Common myeloid progenitor, CD34-positive (primary cell): ENCODE measurements around the gene HSF4.

Experiments
- CTCF ChIA-PET: fragments of 350-600 bp; sonication (Branson Sonifier 250); formaldehyde crosslinking; loops from one replicate; lab custom pipeline; 2021; ENCODE audit warnings: antibody characterized with exemption; lab: Charles Lee
- POLR2A ChIA-PET: fragments of 350-600 bp; sonication (Branson Sonifier 250); formaldehyde crosslinking; loops from one replicate; lab custom pipeline; 2021; ENCODE audit warnings: antibody characterized with exemption; lab: Charles Lee
- DNase-seq, 3 donors: peaks; one replicate each; pipeline versions ENCODE4 v3.0.0 to v3.0.0-alpha.2; 2013
- H3K27ac ChIP-seq, 2 experiments: 1 replicate in 1 of 2; 2 replicates in 1 of 2; pipeline ENCODE4 v1.7.0; 2013; ENCODE audit warnings: inconsistent platforms in 2 of 2, low read length in 2 of 2, mild to moderate bottlenecking in 2 of 2, low read depth in 1 of 2, moderate library complexity in 1 of 2; ENCODE audit not compliant: severe bottlenecking in 2 of 2, insufficient read depth in 1 of 2, poor library complexity in 1 of 2
- H3K27me3 ChIP-seq, 5 experiments: replicated peaks in 2 of 5; 1 replicate in 3 of 5; 2 replicates in 2 of 5; pipeline versions ENCODE4 v1.6.1 to v1.7.0; 2013; ENCODE audit warnings: low read length in 4 of 5, mild to moderate bottlenecking in 2 of 5, moderate library complexity in 2 of 5, inconsistent platforms in 1 of 5; ENCODE audit not compliant: insufficient read depth in 5 of 5, control insufficient read depth in 4 of 5
- H3K36me3 ChIP-seq, 4 experiments: 1 replicate in 2 of 4; 2 replicates in 2 of 4; pipeline versions ENCODE4 v1.6.1 to v1.7.0; 2013; ENCODE audit warnings: low read length in 3 of 4, control low read depth in 1 of 4, mild to moderate bottlenecking in 1 of 4; ENCODE audit not compliant: control insufficient read depth in 4 of 4, insufficient read depth in 4 of 4
- H3K4me1 ChIP-seq, 4 experiments: 1 replicate in 3 of 4; 2 replicates in 1 of 4; pipeline versions ENCODE4 v1.6.1 to v1.7.1; 2013; ENCODE audit warnings: low read length in 3 of 4, mild to moderate bottlenecking in 3 of 4, control low read depth in 1 of 4, inconsistent platforms in 1 of 4, moderate library complexity in 1 of 4; ENCODE audit not compliant: control insufficient read depth in 4 of 4, insufficient read depth in 4 of 4; ENCODE audit errors: control extremely low read depth in 1 of 4
- H3K4me3 ChIP-seq, 7 experiments: 1 replicate in 4 of 7; 2 replicates in 3 of 7; pipeline versions ENCODE4 v1.5.1 to v1.7.0; 2013; ENCODE audit warnings: mild to moderate bottlenecking in 7 of 7, low read length in 6 of 7, moderate library complexity in 6 of 7, inconsistent platforms in 2 of 7, low read depth in 2 of 7, control low read depth in 1 of 7; ENCODE audit not compliant: insufficient read depth in 4 of 7, control insufficient read depth in 1 of 7; ENCODE audit errors: extremely low read depth in 1 of 7
- H3K9me3 ChIP-seq, 5 experiments: 1 replicate in 4 of 5; 2 replicates in 1 of 5; pipeline versions ENCODE4 v1.6.1 to v1.7.1; 2013; ENCODE audit warnings: low read length in 4 of 5, mild to moderate bottlenecking in 2 of 5, inconsistent platforms in 1 of 5, low read depth in 1 of 5, moderate library complexity in 1 of 5; ENCODE audit not compliant: control insufficient read depth in 4 of 5, insufficient read depth in 2 of 5; ENCODE audit errors: control extremely low read depth in 1 of 5
- WGBS: methylation state at CpG from one replicate; pipeline ENCODE4 v1.1.5; 2013; ENCODE audit not compliant: insufficient coverage; 5-methylcytosine and 5-hydroxymethylcytosine counted together

The HSF4 gene

DNA sequence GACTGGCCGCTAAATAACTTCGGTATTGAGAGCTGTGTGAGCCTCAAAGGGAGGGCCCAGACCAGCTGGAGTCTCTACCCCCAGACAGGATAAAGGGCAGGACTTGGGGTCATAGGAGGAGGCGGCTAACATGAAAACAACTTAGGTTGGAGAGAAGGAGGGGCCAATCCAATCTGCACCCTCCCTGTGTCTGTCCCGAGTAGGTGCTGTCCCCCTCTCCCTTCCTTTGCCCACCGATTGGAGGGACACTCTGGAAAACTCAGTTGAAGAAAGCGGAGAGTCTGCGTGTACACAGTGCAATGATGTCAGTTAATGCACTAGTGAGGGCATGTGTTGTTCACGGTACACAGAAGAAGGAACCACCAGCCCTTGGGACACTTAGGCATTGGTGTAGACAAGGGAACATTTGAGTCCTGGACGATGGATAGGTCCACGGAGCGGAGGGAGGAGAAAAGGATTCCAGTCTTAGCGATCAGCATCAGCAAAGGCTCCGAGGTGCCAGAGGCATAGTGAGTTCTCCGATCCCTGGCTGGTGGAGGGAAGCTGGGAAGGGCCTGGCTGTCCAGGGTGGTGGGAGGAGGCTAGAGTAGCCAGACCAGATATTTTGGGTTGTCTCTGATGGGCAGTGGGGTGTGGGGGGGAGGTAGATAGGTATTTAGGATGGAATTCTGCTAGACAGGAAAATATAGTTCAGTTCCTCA, 6.6 kb downstream of the HSF4 start:
- H3K4me3 ChIP-seq, result peak overlapping the region in 4 of 7 experiments; percentile 8 to 66 (median 48)
- 64% methylated on average over 9 of the region's 14 CpGs for WGBS

DNA sequence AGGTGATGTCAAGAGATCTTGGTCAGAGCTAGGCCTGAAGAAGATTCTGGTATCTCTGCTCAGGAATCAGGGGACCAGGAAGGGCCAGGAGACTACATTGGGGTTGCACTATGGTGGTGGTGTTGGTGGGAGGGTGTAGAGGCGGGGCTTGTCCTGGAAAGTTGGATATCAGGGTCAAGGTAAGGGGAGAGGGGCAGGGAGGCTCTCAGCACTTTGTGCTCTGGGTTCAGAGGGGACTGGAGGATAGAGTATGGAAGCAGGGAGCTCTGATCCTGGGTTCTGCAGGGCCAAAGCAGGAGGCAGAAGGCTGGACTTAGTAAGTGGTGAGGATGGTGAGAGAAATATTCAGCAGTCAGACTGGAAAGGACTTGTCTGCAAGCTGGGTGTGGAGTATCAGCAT, 8.8 kb downstream of the HSF4 start:
- H3K27ac ChIP-seq, result no peak overlapping the region
- ChIA-PET POLR2A (no interaction called here), CTCF (interaction anchor here (0.7 to 3.7 kb wide), 11 partner anchors 10 to 230 kb away, joined by 3 to 21 read pairs (median 5); partner anchors contain the start of genes EXOC3L1, FBXL8 and TRADD)
- no peaks in the 10 kb centered on the region for H3K9me3 ChIP-seq
- peaks cover 0 to 47% (median 40%) of the 10 kb centered on the region in 4 experiments for H3K4me1 ChIP-seq
- peak overlapping the region in 2 of 7 experiments; percentile 54 to 70 for H3K4me3 ChIP-seq
- H3K27me3 ChIP-seq, result peaks cover 4 to 93% (median 53%) of the 10 kb centered on the region in 5 experiments
- H3K36me3 ChIP-seq, result peaks cover 0 to 2% (median 0%) of the 10 kb centered on the region in 4 experiments
- no peak for DNase-seq
- 100% methylated on average over 1 of the region's 1 CpG for WGBS

More for the DNA sequence above, 6.6 kb downstream of the HSF4 start:
- Histone ChIP-seq H3K9me3 (no peaks in the 10 kb centered on the region), H3K4me1 (peaks cover 0 to 44% (median 35%) of the 10 kb centered on the region in 4 experiments), H3K27me3 (peaks cover 4 to 93% (median 48%) of the 10 kb centered on the region in 5 experiments), H3K27ac (peak overlapping the region in 1 of 2 experiments; percentile 9), H3K36me3 (no peaks in the 10 kb centered on the region)
- CTCF ChIA-PET, result interaction anchor here (1.0 to 2.9 kb wide), 5 partner anchors 10 to 143 kb away, joined by 3 to 15 read pairs (median 3); partner anchors contain the start of gene FBXL8
- POLR2A ChIA-PET, result no interaction called here
- DNase-seq, result no peak

DNA sequence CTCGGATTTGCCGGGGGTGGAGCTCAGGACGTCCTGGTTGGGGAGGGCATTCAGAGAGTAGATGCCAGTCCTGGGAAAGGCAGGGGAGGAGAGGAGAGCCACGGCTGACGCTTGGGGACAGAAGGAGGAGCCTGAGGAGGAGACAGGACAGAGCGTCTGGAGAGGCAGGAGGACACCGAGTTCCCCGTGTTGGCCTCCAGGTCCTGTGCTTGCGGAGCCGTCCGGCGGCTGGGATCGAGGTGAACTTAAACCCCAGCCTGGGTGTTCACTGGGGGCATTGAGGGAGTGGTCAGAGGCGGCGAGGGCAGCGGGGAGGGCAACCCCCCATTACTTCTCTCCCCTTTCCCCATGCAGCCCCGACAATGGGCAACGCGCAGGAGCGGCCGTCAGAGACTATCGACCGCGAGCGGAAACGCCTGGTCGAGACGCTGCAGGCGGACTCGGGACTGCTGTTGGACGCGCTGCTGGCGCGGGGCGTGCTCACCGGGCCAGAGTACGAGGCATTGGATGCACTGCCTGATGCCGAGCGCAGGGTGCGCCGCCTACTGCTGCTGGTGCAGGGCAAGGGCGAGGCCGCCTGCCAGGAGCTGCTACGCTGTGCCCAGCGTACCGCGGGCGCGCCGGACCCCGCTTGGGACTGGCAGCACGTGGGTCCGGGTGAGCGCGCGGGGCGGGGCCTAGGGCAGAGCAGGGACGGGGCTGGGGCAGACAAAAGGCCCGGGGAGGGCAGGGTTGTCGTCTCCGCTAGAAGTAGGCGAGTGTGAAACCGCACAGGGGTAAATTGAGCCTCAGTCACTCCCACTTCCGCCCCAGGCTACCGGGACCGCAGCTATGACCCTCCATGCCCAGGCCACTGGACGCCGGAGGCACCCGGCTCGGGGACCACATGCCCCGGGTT, 9.5 kb downstream of the HSF4 start:
- Histone ChIP-seq H3K27me3 (peaks cover 4 to 86% (median 52%) of the 10 kb centered on the region in 5 experiments), H3K9me3 (no peaks in the 10 kb centered on the region), H3K4me1 (peaks cover 0 to 49% (median 41%) of the 10 kb centered on the region in 4 experiments), H3K36me3 (peaks cover 0 to 2% (median 0%) of the 10 kb centered on the region in 4 experiments), H3K4me3 (peak overlapping the region; percentile 2 to 70 (median 37)), H3K27ac (no peak overlapping the region)
- WGBS, result under 1% methylated on average over 53 of the region's 71 CpGs
- ChIA-PET POLR2A (no interaction called here), CTCF (interaction anchor here (0.7 to 4.6 kb wide), 15 partner anchors 9 to 231 kb away, joined by 3 to 34 read pairs (median 5); partner anchors contain the start of genes B3GNT9, EXOC3L1, FBXL8 and TRADD)
- peak; percentile 80 to 91 (median 88) for DNase-seq

DNA sequence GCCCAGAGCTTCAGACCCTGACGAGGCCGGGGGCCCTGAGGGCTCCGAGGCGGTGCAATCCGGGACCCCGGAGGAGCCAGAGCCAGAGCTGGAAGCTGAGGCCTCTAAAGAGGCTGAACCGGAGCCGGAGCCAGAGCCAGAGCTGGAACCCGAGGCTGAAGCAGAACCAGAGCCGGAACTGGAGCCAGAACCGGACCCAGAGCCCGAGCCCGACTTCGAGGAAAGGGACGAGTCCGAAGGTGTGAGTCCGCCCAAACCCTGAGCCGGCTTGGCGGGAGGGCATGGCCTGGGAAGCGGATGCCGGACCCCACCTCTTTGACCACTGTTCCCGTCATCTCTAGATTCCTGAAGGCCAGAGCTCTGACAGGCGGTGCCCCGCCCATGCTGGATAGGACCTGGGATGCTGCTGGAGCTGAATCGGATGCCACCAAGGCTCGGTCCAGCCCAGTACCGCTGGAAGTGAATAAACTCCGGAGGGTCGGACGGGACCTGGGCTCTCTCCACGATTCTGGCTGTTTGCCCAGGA, 10.2 kb downstream of the HSF4 start:
- no peak for DNase-seq
- H3K27me3 ChIP-seq, result peaks cover 4 to 82% (median 47%) of the 10 kb centered on the region in 5 experiments
- peaks cover 0 to 2% (median 0%) of the 10 kb centered on the region in 4 experiments for H3K36me3 ChIP-seq
- ChIA-PET CTCF (interaction anchor here (0.7 to 4.6 kb wide), 10 partner anchors 8 to 231 kb away, joined by 3 to 34 read pairs (median 4); partner anchors contain the start of genes B3GNT9, E2F4 and EXOC3L1), POLR2A (no interaction called here)
- peaks cover 0 to 42% (median 35%) of the 10 kb centered on the region in 4 experiments for H3K4me1 ChIP-seq
- H3K27ac ChIP-seq, result no peak overlapping the region
- 31% methylated on average over 31 of the region's 31 CpGs for WGBS
- H3K4me3 ChIP-seq, result peak overlapping the region in 4 of 7 experiments; percentile 2 to 70 (median 60)
- no peaks in the 10 kb centered on the region for H3K9me3 ChIP-seq

DNA sequence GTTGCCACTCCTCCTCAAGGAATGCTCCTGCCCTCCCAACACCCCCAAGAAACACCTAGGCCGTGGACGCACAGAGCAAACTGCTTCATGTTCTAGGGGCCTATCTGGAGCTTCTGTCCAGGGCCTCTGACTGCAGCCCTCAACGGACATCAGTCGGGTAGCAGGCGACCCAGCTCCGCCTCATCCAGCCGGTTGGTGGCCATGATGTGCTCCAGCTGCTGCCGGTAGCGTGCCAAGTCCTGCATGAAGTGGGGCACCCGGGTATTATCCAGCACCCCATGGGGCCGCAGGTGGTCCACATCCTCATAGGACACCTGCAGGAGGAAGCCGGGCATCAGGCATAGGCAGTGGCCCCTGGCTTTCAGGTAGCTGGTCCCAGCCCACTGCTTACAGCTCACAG, 12.1 kb downstream of the HSF4 start:
- WGBS, result 97% methylated on average over 12 of the region's 12 CpGs
- peaks cover 0 to 66% (median 38%) of the 10 kb centered on the region in 5 experiments for H3K27me3 ChIP-seq
- CTCF ChIA-PET, result interaction anchor here (0.8 to 4.6 kb wide), 12 partner anchors 8 to 220 kb away, joined by 3 to 34 read pairs (median 4); partner anchors contain the start of genes B3GNT9, E2F4, FBXL8 and TRADD

More for the DNA sequence above, 12.1 kb downstream of the HSF4 start:
- Histone ChIP-seq H3K36me3 (peaks cover 0 to 2% (median 0%) of the 10 kb centered on the region in 4 experiments), H3K4me1 (peaks cover 0 to 28% (median 22%) of the 10 kb centered on the region in 4 experiments), H3K27ac (no peak overlapping the region), H3K9me3 (no peaks in the 10 kb centered on the region), H3K4me3 (no peak overlapping the region)
- no peak for DNase-seq
- POLR2A ChIA-PET, result no interaction called here
